Activated effector memory CD4-positive, alpha-beta T cell treated with Interleukin-2 at 50 U/mL for 16 hours (primary cell): ENCODE measurements around the gene RIN3.

ENCODE experiments used
- DNase-seq: peaks from one replicate; pipeline ENCODE4 v3.0.0-alpha.2; 2020

Gene RIN3

GRCh38 chr14:92487513-92488133 lies 26.0 kb upstream of the RIN3 start:
- no peak for DNase-seq

- DNase-seq: no peak
These were observed 24.0 kb upstream of the RIN3 start for GRCh38 chr14:92489394-92490238.

GRCh38 chr14:92490239-92490959 lies 23.2 kb upstream of the RIN3 start:
- no peak for DNase-seq

- DNase-seq: no peak
These were observed 21.8 kb upstream of the RIN3 start for GRCh38 chr14:92491782-92492181.

- DNase-seq: no peak
These were observed 21.3 kb upstream of the RIN3 start for GRCh38 chr14:92492258-92492657.

- no peak for DNase-seq
These were observed 20.6 kb upstream of the RIN3 start for GRCh38 chr14:92493024-92493423.

- DNase-seq: no peak
These were observed 20.1 kb upstream of the RIN3 start for GRCh38 chr14:92493492-92493891.

- no peak for DNase-seq
These were observed 19.1 kb upstream of the RIN3 start for GRCh38 chr14:92494512-92494911.

GRCh38 chr14:92495027-92495426 lies 18.6 kb upstream of the RIN3 start:
- no peak for DNase-seq

- DNase-seq: no peak
These were observed 17.3 kb upstream of the RIN3 start for GRCh38 chr14:92496191-92496857.

- DNase-seq: no peak
These were observed 16.2 kb upstream of the RIN3 start for GRCh38 chr14:92497391-92497790.

- DNase-seq: no peak
These were observed 14.3 kb upstream of the RIN3 start for GRCh38 chr14:92499234-92499633.

GRCh38 chr14:92500491-92500941 lies 13.1 kb upstream of the RIN3 start:
- DNase-seq: no peak

- DNase-seq: no peak
These were observed 11.7 kb upstream of the RIN3 start for GRCh38 chr14:92501891-92502351.

- DNase-seq: no peak
These were observed 10.9 kb upstream of the RIN3 start for GRCh38 chr14:92502541-92503286.

GRCh38 chr14:92503756-92504491 lies 9.7 kb upstream of the RIN3 start:
- DNase-seq: no peak

GRCh38 chr14:92505826-92506225 lies 7.8 kb upstream of the RIN3 start:
- DNase-seq: no peak

GRCh38 chr14:92506231-92506630 lies 7.3 kb upstream of the RIN3 start:
- no peak for DNase-seq

- no peak for DNase-seq
These were observed 6.3 kb upstream of the RIN3 start for GRCh38 chr14:92507174-92507768.

- DNase-seq: no peak
These were observed 2.6 kb upstream of the RIN3 start for GRCh38 chr14:92510972-92511371.
